GM23338 (cell line): ENCODE measurements around the gene NPIPA3. TPM values are rescaled to one million over a fixed set of nuclear protein-coding genes. Genes with fewer than 3 reads are reported as not detected.

Experiments
- ATAC-seq: fragments of 200-7000 bp; cut with Tn5 transposase; 3 replicates; pipeline ENCODE4 v1.9.1; 2020
- DNase-seq: peaks from one replicate; pipeline ENCODE4 v3.0.0-alpha.2; 2015; ENCODE audit warnings: low spot score
- H2AFZ ChIP-seq: fragments of 200-600 bp; sonication (generic); 2 replicates; pipeline ENCODE4 v1.8.0; 2016; ENCODE audit warnings: antibody characterized with exemption, mild to moderate bottlenecking, moderate library complexity
- H3F3A ChIP-seq: fragments of 200-600 bp; sonication (generic); replicated peaks from 2 replicates; pipeline ENCODE4 v1.8.0; 2017; ENCODE audit warnings: antibody characterized with exemption, mixed run types, low read depth
- H3K27ac ChIP-seq: fragments of 200-600 bp; sonication (generic); 2 replicates; pipeline ENCODE4 v1.6.1; 2016; ENCODE audit warnings: low read depth
- H3K27me3 ChIP-seq: fragments of 200-600 bp; sonication (generic); 2 replicates; pipeline ENCODE4 v1.8.0; 2016; ENCODE audit warnings: mild to moderate bottlenecking, mixed run types, moderate library complexity; ENCODE audit not compliant: insufficient read depth
- H3K36me3 ChIP-seq: fragments of 200-600 bp; sonication (generic); 2 replicates; pipeline ENCODE4 v1.8.0; 2016; ENCODE audit warnings: mild to moderate bottlenecking; ENCODE audit not compliant: insufficient read depth
- H3K4me1 ChIP-seq: fragments of 200-600 bp; sonication (generic); 2 replicates; pipeline ENCODE4 v1.8.0; 2016; ENCODE audit warnings: mild to moderate bottlenecking, moderate library complexity; ENCODE audit not compliant: insufficient read depth
- H3K4me2 ChIP-seq: fragments of 200-600 bp; sonication (generic); 2 replicates; pipeline ENCODE4 v1.7.1; 2017; ENCODE audit warnings: mixed run types
- H3K4me3 ChIP-seq: fragments of 200-600 bp; sonication (generic); 2 replicates; pipeline ENCODE4 v1.6.1; 2016; ENCODE audit warnings: mixed run types
- H3K79me2 ChIP-seq: fragments of 200-600 bp; sonication (generic); replicated peaks from 2 replicates; pipeline ENCODE4 v1.8.0; 2017; ENCODE audit warnings: mild to moderate bottlenecking; ENCODE audit not compliant: insufficient read depth
- H3K9me2 ChIP-seq: fragments of 200-600 bp; sonication (generic); 2 replicates; pipeline ENCODE4 v1.8.0; 2017; ENCODE audit not compliant: insufficient read depth
- H4K20me1 ChIP-seq: fragments of 200-600 bp; sonication (generic); replicated peaks from 2 replicates; pipeline ENCODE4 v1.8.0; 2017; ENCODE audit warnings: mild to moderate bottlenecking; ENCODE audit not compliant: insufficient read depth
- H3K27ac Mint-ChIP-seq: 2 replicates; pipeline ENCODE4 v1.8.0; 2020; ENCODE audit warnings: inconsistent platforms, mild to moderate bottlenecking, moderate library complexity, mixed read lengths
- H3K27me3 Mint-ChIP-seq: 3 replicates; pipeline ENCODE4 v1.8.0; 2022; ENCODE audit warnings: low read depth, mild to moderate bottlenecking, moderate library complexity, mixed read lengths, inconsistent platforms; ENCODE audit not compliant: insufficient read depth, poor library complexity
- H3K36me3 Mint-ChIP-seq: 3 replicates; pipeline ENCODE4 v1.8.0; 2021; ENCODE audit warnings: low read depth, mild to moderate bottlenecking, inconsistent platforms, moderate library complexity, mixed read lengths
- H3K4me1 Mint-ChIP-seq: 3 replicates; pipeline ENCODE4 v1.8.0; 2020; ENCODE audit warnings: mild to moderate bottlenecking, inconsistent platforms, mixed read lengths
- H3K4me3 Mint-ChIP-seq: 3 replicates; pipeline ENCODE4 v1.8.0; 2021; ENCODE audit warnings: moderate library complexity, mild to moderate bottlenecking, inconsistent platforms, mixed read lengths
- H3K9me3 Mint-ChIP-seq: 3 replicates; pipeline ENCODE4 v1.8.0; 2020; ENCODE audit warnings: moderate library complexity, mild to moderate bottlenecking, inconsistent platforms, mixed read lengths
- CREB1 ChIP-seq: fragments of 250-450 bp; sonication (Bioruptor Pico); IDR thresholded peaks from 2 replicates; pipeline ENCODE4 v1.5.0; 2020; ENCODE audit warnings: low read depth, mild to moderate bottlenecking, moderate library complexity
- CTCF ChIP-seq, 2 experiments: fragments of 200-600 bp in 1 of 2; sonication (generic) in 1 of 2; conservative IDR thresholded peaks; 2 replicates each; pipeline versions ENCODE4 v1.5.1 to v1.6.1; 2016 to 2017; ENCODE audit warnings: antibody characterized with exemption in 2 of 2, low read depth in 2 of 2, mild to moderate bottlenecking in 2 of 2, moderate library complexity in 1 of 2
- ETS1 ChIP-seq: IDR thresholded peaks from 2 replicates; pipeline ENCODE4 v1.6.1; 2016; ENCODE audit warnings: antibody characterized with exemption
- EZH2phosphoT487 ChIP-seq: fragments of 200-600 bp; sonication (generic); IDR thresholded peaks from one replicate; pipeline ENCODE4 v1.8.1; 2018; ENCODE audit warnings: antibody characterized with exemption; ENCODE audit not compliant: unreplicated experiment
- POLR2AphosphoS5 ChIP-seq: IDR thresholded peaks from 2 replicates; pipeline ENCODE4 v1.6.1; 2016; ENCODE audit warnings: antibody characterized with exemption, low read depth
- STAT1 ChIP-seq: IDR thresholded peaks from one replicate; pipeline ENCODE4 v1.6.1; 2016; ENCODE audit warnings: antibody characterized with exemption; ENCODE audit not compliant: unreplicated experiment
- ZNF114 ChIP-seq: fragments of 250-450 bp; sonication (Bioruptor Pico); IDR thresholded peaks from 2 replicates; pipeline ENCODE4 v1.5.0; 2020; ENCODE audit warnings: mild to moderate bottlenecking, moderate library complexity
- ZNF331 ChIP-seq: fragments of 250-450 bp; sonication (Bioruptor Pico); IDR thresholded peaks from 2 replicates; pipeline ENCODE4 v1.5.0; 2020; ENCODE audit warnings: low read depth, mild to moderate bottlenecking, moderate library complexity
- polyA plus RNA-seq: library from polyadenylated mRNA; unstranded; fragments of >200 nt; fragmentation: Nextera tagmentation; extraction: Ambion mirVana; gene quantifications from 2 replicates; pipeline ENCODE4 v1.2.1, GENCODE V29; 2016
- total RNA-seq: library from RNA; depleted of rRNA; stranded (reverse); fragments of >200 nt; shearing (Covaris generic); gene quantifications from 2 replicates; pipeline ENCODE4 v1.2.3, GENCODE V29; 2014
- TF ChIP-seq, protein P1 (sequence below): fragments of 250-450 bp; sonication (Bioruptor Pico); IDR thresholded peaks from 2 replicates; pipeline ENCODE4 v1.5.0; 2020; ENCODE audit warnings: mild to moderate bottlenecking, moderate library complexity
- TF ChIP-seq, protein P2 (sequence below): IDR thresholded peaks from one replicate; pipeline ENCODE4 v1.6.1; 2018; ENCODE audit warnings: antibody characterized with exemption; ENCODE audit not compliant: unreplicated experiment

The NPIPA3 gene
- total and polyA plus RNA-seq, 2 experiments from 2014 or later = 0.57 to 5.7 TPM

DNA sequence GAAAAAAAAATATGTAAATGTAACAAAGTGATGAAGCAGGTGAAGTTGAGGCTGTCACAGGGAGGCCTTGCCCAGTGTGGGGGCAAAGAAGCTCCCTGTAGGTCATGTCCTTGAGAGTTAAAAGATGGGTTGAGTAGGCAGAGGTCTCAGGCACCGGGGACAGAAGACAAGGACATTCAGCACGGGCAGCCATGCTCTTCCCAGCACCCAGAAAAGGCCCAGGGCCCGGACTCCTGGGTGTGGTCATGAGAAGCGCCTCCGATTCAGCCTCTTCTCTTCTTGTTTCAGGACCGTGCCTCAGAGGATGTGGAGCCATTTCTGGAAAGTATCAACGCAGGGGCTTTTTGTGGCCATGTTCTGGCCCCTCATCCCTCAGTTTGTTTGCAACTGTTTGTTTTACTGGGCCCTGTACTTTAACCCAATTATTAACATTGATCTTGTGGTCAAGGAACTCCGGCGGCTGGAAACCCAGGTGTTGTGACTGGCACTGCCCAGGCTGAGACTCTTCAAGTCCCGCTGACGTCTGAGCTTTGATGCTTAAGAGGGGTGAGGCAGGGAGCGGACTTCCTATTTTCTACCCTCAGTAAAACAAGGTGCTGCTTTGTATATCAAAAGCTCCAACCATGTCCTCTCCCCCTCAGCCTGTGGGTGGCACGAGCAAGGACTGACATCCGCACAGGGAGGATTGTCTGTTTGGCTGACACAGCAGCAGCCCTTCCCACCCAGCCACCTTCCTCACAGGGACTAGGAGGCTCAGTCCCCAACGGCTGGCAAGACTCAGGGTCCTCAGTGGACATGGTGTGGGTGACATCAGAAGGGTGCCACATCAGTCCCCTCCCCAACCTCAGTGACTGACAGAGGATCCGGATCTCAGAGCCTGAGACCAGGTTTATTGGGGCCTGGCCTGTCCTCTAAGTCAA is 35.6 kb upstream of the NPIPA3 start:
- no peak overlapping the region for H2AFZ ChIP-seq
- H3K4me1 ChIP-seq = no peaks in the 10 kb centered on the region
- Mint-ChIP-seq H3K36me3 (peaks cover 64% of the 10 kb centered on the region), H3K27me3 (peaks cover 8% of the 10 kb centered on the region), H3K9me3 (no peaks in the 10 kb centered on the region), H3K27ac (peak overlapping the region; percentile 52; the same call in 1 of the 2 replicates), H3K4me3 (no peak overlapping the region), H3K4me1 (no peaks in the 10 kb centered on the region)
- H3K9me2 ChIP-seq = no peaks in the 10 kb centered on the region
- TF ChIP-seq ZNF331 (no peak), ZNF114 (CRISPR knock-in tag) (no peak), STAT1 (no peak), POLR2AphosphoS5 (no peak), CREB1 (CRISPR knock-in tag) (no peak), ETS1 (no peak), EZH2phosphoT487 (no peak), CTCF (conservative IDR thresholded peaks at IDR 0.05; ENCODE audit: low read depth in 2 of 2) (no peak)
- TF ChIP-seq, protein P1, sequence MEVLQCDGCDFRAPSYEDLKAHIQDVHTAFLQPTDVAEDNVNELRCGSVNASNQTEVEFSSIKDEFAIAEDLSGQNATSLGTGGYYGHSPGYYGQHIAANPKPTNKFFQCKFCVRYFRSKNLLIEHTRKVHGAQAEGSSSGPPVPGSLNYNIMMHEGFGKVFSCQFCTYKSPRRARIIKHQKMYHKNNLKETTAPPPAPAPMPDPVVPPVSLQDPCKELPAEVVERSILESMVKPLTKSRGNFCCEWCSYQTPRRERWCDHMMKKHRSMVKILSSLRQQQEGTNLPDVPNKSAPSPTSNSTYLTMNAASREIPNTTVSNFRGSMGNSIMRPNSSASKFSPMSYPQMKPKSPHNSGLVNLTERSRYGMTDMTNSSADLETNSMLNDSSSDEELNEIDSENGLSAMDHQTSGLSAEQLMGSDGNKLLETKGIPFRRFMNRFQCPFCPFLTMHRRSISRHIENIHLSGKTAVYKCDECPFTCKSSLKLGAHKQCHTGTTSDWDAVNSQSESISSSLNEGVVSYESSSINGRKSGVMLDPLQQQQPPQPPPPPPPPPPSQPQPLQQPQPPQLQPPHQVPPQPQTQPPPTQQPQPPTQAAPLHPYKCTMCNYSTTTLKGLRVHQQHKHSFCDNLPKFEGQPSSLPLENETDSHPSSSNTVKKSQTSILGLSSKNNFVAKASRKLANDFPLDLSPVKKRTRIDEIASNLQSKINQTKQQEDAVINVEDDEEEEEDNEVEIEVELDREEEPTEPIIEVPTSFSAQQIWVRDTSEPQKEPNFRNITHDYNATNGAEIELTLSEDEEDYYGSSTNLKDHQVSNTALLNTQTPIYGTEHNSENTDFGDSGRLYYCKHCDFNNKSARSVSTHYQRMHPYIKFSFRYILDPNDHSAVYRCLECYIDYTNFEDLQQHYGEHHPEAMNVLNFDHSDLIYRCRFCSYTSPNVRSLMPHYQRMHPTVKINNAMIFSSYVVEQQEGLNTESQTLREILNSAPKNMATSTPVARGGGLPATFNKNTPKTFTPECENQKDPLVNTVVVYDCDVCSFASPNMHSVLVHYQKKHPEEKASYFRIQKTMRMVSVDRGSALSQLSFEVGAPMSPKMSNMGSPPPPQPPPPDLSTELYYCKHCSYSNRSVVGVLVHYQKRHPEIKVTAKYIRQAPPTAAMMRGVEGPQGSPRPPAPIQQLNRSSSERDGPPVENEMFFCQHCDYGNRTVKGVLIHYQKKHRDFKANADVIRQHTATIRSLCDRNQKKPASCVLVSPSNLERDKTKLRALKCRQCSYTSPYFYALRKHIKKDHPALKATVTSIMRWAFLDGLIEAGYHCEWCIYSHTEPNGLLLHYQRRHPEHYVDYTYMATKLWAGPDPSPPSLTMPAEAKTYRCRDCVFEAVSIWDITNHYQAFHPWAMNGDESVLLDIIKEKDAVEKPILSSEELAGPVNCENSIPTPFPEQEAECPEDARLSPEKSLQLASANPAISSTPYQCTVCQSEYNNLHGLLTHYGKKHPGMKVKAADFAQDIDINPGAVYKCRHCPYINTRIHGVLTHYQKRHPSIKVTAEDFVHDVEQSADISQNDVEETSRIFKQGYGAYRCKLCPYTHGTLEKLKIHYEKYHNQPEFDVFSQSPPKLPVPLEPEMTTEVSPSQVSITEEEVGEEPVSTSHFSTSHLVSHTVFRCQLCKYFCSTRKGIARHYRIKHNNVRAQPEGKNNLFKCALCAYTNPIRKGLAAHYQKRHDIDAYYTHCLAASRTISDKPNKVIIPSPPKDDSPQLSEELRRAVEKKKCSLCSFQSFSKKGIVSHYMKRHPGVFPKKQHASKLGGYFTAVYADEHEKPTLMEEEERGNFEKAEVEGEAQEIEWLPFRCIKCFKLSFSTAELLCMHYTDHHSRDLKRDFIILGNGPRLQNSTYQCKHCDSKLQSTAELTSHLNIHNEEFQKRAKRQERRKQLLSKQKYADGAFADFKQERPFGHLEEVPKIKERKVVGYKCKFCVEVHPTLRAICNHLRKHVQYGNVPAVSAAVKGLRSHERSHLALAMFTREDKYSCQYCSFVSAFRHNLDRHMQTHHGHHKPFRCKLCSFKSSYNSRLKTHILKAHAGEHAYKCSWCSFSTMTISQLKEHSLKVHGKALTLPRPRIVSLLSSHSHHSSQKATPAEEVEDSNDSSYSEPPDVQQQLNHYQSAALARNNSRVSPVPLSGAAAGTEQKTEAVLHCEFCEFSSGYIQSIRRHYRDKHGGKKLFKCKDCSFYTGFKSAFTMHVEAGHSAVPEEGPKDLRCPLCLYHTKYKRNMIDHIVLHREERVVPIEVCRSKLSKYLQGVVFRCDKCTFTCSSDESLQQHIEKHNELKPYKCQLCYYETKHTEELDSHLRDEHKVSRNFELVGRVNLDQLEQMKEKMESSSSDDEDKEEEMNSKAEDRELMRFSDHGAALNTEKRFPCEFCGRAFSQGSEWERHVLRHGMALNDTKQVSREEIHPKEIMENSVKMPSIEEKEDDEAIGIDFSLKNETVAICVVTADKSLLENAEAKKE (CRISPR knock-in tag) = no peak
- TF ChIP-seq, protein P2, sequence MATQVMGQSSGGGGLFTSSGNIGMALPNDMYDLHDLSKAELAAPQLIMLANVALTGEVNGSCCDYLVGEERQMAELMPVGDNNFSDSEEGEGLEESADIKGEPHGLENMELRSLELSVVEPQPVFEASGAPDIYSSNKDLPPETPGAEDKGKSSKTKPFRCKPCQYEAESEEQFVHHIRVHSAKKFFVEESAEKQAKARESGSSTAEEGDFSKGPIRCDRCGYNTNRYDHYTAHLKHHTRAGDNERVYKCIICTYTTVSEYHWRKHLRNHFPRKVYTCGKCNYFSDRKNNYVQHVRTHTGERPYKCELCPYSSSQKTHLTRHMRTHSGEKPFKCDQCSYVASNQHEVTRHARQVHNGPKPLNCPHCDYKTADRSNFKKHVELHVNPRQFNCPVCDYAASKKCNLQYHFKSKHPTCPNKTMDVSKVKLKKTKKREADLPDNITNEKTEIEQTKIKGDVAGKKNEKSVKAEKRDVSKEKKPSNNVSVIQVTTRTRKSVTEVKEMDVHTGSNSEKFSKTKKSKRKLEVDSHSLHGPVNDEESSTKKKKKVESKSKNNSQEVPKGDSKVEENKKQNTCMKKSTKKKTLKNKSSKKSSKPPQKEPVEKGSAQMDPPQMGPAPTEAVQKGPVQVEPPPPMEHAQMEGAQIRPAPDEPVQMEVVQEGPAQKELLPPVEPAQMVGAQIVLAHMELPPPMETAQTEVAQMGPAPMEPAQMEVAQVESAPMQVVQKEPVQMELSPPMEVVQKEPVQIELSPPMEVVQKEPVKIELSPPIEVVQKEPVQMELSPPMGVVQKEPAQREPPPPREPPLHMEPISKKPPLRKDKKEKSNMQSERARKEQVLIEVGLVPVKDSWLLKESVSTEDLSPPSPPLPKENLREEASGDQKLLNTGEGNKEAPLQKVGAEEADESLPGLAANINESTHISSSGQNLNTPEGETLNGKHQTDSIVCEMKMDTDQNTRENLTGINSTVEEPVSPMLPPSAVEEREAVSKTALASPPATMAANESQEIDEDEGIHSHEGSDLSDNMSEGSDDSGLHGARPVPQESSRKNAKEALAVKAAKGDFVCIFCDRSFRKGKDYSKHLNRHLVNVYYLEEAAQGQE = no peak
- ATAC-seq = no peak
- peaks cover 28% of the 10 kb centered on the region for H3K36me3 ChIP-seq
- no peaks in the 10 kb centered on the region for H3K79me2 ChIP-seq
- H3K4me2 ChIP-seq = no peak overlapping the region
- no peak overlapping the region for H3K27ac ChIP-seq
- no peaks in the 10 kb centered on the region for H3K27me3 ChIP-seq
- DNase-seq = no peak
- peaks cover 11% of the 10 kb centered on the region; the same call in 1 of the 2 replicates for H4K20me1 ChIP-seq
- H3F3A ChIP-seq = no peaks in the 10 kb centered on the region
- no peak overlapping the region for H3K4me3 ChIP-seq
